HCEC 1CT (cell line): ENCODE measurements around the gene HECTD4.
"Not testable (repeated sequence)": the region's sequence is repeated elsewhere in the genome, so short reads cannot be mapped to it uniquely, and the experiment has no call there.

Experiments used
- DNase-seq: peaks from one replicate; pipeline ENCODE4 v3.0.0-alpha.2; 2017

The HECTD4 gene

DNA sequence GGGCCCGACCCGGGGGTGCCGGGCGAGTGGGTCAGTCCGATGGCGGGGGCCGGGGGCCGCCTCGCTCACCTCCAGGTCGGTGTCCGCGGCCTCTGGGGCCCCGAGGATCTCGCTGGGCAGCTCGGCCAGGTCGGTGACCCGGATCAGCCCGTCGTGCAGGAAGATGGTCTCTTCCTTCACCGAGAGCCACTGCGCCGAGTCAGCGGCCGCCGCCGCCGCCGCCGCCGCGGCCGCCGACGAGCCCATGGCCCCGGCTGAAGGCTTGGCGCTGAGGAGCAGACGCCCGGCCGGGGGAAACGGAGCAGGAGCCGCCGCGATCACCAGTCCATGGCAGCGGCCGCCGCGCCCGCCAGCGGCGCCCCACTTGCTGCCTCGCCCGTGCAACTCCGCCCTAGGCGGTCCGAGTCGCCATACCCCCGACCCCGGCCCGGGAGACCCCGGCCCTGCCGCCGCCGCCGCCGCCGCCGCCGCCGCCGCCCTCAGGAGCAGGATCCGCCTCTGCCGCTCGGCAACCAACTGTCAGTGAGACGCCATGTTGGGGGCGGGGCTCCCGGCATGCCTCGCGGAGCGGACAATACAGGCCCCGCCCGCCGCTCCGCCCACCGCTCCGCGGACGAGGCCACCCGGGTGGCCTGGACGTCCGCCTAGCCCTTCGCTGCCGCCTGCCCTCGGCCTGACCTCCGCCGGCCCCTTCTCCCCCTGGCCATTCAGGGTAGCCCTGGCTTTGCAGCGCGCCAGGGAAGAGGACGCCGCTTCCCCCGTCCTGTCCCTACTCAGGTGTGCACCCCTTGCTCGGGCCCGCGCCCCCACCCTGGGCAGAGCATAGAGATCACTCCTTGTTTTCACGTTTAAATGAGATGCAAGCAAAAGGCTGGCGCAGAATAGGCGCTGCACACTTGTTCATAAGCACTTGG is at the start of gene HECTD4:
Gene HECTD4 (minus strand): TSS at position 549 of the 914 bp plus-strand sequence. CDS start 303 bp downstream, at position 246.
- peak; percentile 87 for DNase-seq

- DNase-seq: no peak
Observed at GRCh38 chr12:112431965-112432364, 49.7 kb upstream of the HECTD4 start.

- DNase-seq: no peak
Observed at GRCh38 chr12:112430929-112431328, 48.7 kb upstream of the HECTD4 start.

- DNase-seq: no peak
Observed at GRCh38 chr12:112427760-112428159, 45.5 kb upstream of the HECTD4 start.

- no peak for DNase-seq
Observed at GRCh38 chr12:112425582-112426382, 43.6 kb upstream of the HECTD4 start.

GRCh38 chr12:112424126-112424525 is 41.9 kb upstream of the HECTD4 start:
- DNase-seq: no peak

GRCh38 chr12:112422531-112422930 is 40.3 kb upstream of the HECTD4 start:
- DNase-seq: no peak

GRCh38 chr12:112421363-112421762 is 39.1 kb upstream of the HECTD4 start:
- no peak for DNase-seq

DNA sequence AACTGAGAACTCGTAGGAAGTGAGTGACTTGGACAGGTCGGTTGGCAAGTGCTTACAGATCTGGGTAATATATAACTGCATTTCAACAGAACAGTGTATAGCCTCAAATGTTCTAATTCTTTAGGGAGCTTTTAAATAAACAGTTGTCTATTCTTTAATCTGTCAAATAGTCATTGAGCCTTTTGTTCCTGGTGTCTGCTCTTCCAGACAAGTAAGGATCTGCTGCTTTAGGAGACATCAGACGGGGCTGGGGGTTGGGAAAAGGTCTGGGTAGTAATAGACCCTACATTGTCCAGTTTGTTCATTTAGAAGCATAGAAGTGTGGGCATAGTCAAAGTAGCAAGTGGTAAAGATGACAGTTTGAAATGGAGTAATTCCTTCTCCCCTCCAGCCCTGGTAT is 38.5 kb upstream of the HECTD4 start:
- DNase-seq: no peak

GRCh38 chr12:112419297-112420133 is 37.3 kb upstream of the HECTD4 start:
- peak; percentile 85 for DNase-seq

DNA sequence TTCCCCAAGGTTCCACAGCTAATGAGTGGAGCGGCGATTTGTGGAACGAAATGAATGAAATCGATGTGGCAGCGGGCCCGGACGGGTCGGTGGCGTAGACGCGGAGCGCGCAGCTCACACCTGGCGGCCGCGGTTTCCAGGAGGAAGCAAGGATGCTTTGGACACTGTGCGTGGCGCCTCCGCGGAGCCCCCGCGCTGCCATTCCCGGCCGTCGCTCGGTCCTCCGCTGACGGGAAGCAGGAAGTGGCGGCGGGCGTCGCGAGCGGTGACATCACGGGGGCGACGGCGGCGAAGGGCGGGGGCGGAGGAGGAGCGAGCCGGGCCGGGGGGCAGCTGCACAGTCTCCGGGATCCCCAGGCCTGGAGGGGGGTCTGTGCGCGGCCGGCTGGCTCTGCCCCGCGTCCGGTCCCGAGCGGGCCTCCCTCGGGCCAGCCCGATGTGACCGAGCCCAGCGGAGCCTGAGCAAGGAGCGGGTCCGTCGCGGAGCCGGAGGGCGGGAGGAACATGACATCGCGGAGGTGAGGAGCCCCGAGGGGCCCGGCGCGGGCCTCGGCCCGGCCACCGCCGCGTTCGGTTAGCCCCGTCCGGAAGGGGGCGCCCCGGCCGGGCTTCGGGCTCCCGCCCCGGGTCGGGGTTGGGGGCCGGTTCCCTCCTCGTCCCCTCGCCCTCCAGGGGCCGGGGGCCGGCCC is 36.5 kb upstream of the HECTD4 start, which contains the start of gene PTPN11:
Gene PTPN11 (plus strand): TSS at position 340 of the 689 bp plus-strand sequence. CDS start 165 bp downstream, at position 505.
- peak; percentile 78 for DNase-seq

GRCh38 chr12:112418273-112418607 is 36.0 kb upstream of the HECTD4 start:
- no peak for DNase-seq

- not testable (repeated sequence) for DNase-seq
Observed at GRCh38 chr12:112415457-112415856, 33.2 kb upstream of the HECTD4 start.

DNA sequence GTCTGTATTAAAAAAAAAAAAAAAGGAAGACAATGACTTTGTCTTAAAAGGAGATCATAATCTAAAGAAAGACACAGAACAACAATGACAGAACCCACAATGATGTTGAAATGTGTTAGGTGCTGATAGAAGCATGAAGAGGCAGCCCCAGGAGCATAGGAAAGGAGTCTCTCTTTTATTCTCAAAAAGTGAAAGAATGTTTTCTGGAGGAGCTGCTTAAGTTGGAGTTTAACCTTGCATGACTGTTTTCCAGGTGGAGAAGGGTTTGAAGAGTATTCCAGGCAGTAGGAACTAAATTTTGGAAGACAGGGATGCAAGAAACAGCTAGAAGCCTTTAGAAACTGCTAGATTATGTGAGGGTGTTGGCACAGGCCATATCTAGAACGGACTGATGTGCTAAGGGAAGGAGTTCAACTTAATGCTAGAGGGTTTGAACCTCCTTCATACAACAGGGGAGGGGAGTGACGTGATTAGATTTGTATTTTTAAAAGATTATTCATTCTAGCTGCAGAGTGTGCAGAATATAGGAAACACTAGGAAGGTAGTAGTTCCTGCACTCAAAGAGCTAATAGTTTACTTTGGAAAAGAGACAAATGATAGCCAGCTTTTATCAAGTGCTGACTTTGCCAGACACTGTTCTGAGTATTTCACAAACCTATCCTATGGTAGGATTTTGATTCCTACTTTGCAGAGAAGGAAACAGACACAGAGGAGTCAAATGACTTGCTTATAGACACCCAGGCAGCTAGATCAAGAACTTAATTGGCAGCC is 31.8 kb upstream of the HECTD4 start:
- DNase-seq: no peak

DNA sequence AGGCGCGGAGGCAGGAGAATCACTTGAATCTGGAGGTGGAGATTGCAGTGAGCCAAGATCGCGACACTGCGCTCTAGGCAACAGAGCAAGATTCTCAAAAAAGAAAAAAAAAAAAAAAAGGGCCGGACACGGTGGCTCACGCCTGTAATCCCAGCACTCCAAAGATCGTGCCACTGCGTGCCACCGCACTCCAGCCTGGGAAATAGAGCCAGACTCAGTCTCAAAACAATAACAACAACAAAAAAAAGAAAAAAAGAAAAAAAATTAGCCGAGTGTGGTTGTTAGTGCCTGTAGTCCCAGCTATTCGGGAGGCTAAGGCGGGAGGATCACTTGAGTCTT is 27.6 kb upstream of the HECTD4 start:
- DNase-seq: no peak

- DNase-seq: peak; percentile 92
Observed at GRCh38 chr12:112409064-112409905, 27.1 kb upstream of the HECTD4 start, which contains the start of gene RPL6. Gene RPL6, minus strand, starts transcription at chr12:112409605. Its CDS starts 949 bp downstream, at chr12:112408656.

DNA sequence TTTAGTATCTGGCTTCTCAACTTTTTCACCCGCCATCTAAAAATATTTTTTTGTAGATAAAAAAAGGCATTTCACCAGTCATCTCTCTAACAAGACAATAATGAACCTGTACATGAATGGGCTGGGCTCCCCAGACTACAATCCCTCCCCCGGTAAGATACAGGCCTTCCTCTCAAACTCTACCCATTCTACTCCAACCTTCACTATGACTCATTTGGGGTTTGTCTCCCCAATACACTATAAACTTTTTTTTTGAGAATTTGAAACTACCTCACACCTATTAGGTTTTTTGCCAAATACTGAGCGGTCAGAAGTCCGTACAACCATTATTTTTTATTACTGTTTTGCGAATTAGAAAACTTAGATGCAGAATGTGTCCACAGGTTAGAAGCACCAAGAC is 26.4 kb upstream of the HECTD4 start:
- no peak for DNase-seq

- DNase-seq: not testable (repeated sequence)
Observed at GRCh38 chr12:112407683-112408082, 25.5 kb upstream of the HECTD4 start.

DNA sequence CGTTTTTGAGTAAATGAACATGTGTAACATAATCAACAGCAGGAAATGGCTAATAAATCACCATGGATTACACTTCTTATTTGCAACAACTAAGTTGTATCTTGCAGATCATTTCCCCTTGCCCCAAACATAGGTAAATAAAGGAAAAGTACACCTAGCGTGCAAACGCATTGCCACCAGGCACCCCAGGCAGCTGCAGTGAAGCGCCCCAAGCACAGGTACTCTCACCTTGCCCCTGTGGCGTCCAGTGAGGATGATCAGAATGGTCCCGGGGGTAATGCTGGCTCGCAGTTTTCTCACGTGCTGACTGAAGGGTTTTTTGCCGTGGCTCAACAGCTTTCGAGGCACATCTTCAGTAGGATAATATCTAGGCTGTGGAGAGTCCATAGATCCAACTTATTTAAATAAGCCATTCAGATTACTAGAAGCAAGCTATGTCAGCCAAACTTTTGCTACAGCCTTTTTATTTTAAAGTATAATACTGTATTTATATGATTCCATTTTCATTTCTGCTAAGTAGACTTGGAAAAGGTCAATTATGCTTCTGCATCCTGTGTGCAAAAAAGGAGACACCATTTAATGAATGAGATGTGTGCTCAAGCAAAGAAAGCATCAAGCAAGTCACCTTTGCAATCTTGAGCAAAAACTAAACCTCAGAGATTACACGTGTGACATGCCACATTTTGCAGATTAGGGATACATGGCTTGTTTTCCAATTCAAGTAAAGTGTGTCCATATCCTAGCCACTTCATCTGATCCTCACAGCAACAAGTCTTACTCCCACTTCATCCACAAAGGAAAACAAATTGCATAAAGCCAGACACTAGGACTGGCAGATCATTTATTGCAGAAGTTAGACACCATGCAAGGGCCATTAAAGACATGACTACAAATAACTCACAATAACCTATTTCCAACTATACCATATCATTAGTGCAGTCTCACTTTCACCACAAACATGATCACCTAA is 24.6 kb upstream of the HECTD4 start:
- DNase-seq: no peak
